BLaER1 (cell line): Measurements from ENCODE around the gene MED9.

Experiments used
- H3K27ac ChIP-seq: shearing (Covaris generic); formaldehyde crosslinking; 2 replicates; pipeline ENCODE4 v1.8.1; 2022
- H3K27me3 ChIP-seq: shearing (Covaris generic); formaldehyde crosslinking; 2 replicates; pipeline ENCODE4 v1.8.1; 2022
- H3K36me3 ChIP-seq: shearing (Covaris generic); formaldehyde crosslinking; 2 replicates; pipeline ENCODE4 v1.8.1; 2022
- H3K4me1 ChIP-seq: shearing (Covaris generic); formaldehyde crosslinking; 2 replicates; pipeline ENCODE4 v1.8.1; 2022
- H3K4me2 ChIP-seq: shearing (Covaris generic); formaldehyde crosslinking; 2 replicates; pipeline ENCODE4 v1.8.1; 2022
- H3K4me3 ChIP-seq: shearing (Covaris generic); formaldehyde crosslinking; 2 replicates; pipeline ENCODE4 v1.8.1; 2022
- H3K9ac ChIP-seq: shearing (Covaris generic); formaldehyde crosslinking; 2 replicates; pipeline ENCODE4 v1.8.1; 2022
- H3K9me3 ChIP-seq: shearing (Covaris generic); formaldehyde crosslinking; 2 replicates; pipeline ENCODE4 v1.8.1; 2022
- H4K20me1 ChIP-seq: shearing (Covaris generic); formaldehyde crosslinking; 2 replicates; pipeline ENCODE4 v1.8.1; 2022
- Cebpa-rat ChIP-seq: shearing (Covaris generic); IDR thresholded peaks from 2 replicates; pipeline ENCODE4 v1.8.1; 2022

The MED9 gene

DNA sequence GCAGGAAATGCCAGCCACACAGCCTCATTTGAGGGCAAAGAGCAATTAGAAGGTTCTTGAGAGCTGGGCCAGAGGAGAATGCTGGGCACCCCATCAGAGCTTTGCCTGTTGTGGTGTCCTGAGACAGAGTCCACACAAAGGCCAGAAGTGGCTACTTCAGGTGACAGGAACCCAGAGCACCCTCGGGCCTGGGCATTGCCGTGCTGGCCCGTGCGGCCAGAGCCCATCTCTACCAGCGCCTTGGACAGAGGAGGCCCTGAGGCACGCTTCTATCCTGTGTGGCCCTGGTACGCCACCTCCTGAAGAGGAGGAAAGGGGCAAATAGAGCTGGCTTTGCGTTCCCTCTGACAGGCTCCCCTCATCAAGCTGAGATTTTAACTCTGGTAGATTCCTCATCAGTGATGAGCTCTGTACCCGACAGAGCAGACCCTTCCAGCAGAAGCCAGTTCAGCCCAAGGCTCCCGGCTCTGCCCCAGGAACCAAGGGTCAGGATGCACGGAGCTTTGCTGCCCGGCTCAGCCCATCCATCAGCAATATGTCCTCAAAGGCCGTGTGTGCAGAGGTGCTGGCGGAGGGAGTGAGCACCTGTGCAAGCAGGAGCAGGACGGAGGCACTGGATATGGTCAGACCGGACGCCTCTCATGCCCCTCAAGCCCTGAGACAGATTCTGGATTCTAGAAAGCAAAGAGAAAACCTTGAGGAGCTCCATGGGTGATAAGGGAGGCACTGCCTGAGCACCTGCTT is 22.8 kb downstream of the MED9 start:
- Histone ChIP-seq H3K27me3 (peaks cover 18% of the 10 kb centered on the region), H3K36me3 (no peaks in the 10 kb centered on the region), H4K20me1 (peaks cover 10% of the 10 kb centered on the region; the same call in 1 of the 2 replicates), H3K4me2 (peak overlapping the region; percentile 30; the same call in 1 of the 2 replicates), H3K9me3 (no peaks in the 10 kb centered on the region), H3K4me1 (peaks cover 64% of the 10 kb centered on the region), H3K9ac (no peak overlapping the region), H3K27ac (no peak overlapping the region), H3K4me3 (no peak overlapping the region)
- no peak for TF ChIP-seq Cebpa-rat

DNA sequence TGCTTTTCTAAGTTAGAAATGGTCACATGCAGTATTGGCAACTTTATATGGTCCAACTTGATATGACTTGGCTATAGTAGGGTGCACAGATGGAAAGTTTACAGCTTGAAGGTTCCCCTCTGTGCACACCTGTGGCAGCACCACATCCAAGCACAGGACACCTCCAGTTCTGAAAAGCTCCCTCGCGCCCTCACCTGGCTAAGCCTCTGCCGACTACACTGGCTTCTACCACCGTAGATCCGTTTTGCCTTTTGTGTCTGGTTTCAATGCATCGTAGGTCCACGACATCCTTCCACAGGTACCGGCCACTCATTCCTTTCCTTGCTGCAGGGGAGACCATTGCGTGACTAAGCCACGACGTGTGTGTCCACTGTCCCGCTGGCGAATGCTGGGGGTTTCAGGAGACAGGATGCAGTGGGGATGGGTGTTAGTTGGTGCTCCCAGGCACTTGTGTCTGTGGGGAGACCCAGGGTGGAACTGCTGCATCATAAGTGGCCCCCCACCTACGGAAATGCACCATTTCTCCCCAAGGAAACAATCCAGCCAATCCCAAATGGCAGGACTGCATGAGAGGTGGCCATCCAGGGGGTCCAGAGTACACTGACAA is 24.3 kb downstream of the MED9 start:
- H4K20me1 ChIP-seq = no peaks in the 10 kb centered on the region
- no peak overlapping the region for H3K4me2 ChIP-seq
- H3K9ac ChIP-seq = no peak overlapping the region
- peaks cover 3% of the 10 kb centered on the region for H3K27me3 ChIP-seq
- TF ChIP-seq Cebpa-rat = no peak
- H3K36me3 ChIP-seq = no peaks in the 10 kb centered on the region
- H3K9me3 ChIP-seq = no peaks in the 10 kb centered on the region
- no peak overlapping the region for H3K27ac ChIP-seq
- no peak overlapping the region for H3K4me3 ChIP-seq
- peaks cover 69% of the 10 kb centered on the region for H3K4me1 ChIP-seq

DNA sequence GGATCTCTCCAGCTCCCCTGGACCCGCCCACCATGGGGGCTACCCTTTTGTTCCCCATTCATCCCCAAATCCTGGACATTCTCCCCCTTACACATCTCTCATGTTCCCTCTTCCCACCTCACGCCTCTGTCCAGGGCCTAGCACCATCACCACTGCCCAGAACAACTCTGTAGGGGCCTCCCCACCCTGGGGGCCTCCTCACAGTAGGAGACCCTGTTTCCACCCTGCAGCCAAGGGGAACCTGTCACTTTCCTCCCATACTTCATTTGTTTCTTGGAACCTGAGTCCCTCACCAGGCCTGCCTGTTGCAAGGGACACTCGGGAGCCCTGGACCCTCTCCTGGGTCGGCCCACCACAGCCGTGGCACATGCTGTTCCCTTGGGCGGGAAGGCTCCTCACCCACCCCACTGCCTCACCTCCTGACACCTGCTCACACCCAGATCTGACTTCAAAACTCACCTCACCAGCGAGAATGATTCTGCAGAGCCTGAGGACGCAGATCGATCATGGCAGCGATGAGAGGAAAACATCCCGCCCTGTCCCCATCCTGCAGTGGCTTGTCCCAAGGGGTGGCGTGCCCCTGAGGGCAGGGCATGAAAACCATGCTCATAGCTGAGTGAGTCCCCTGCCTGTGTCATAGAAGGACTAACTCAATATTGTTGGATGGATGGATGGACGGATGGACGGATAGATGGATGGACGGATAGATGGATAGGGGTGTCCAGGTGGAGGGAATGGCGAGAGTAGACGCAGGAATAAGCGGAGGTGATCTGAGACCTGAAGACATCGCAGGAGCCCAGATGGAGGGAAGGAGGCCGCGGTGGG is 26.2 kb downstream of the MED9 start:
- no peaks in the 10 kb centered on the region for H4K20me1 ChIP-seq
- no peak overlapping the region for H3K4me3 ChIP-seq
- H3K4me1 ChIP-seq = peaks cover 77% of the 10 kb centered on the region
- no peaks in the 10 kb centered on the region for H3K9me3 ChIP-seq
- peak overlapping the region; percentile 34 for H3K27ac ChIP-seq
- H3K27me3 ChIP-seq = no peaks in the 10 kb centered on the region
- H3K36me3 ChIP-seq = no peaks in the 10 kb centered on the region
- peak overlapping the region; percentile 81 for H3K4me2 ChIP-seq
- 0 out of 2 replicates have a peak overlapping the region, but pooled peaks have one; percentile 14 for H3K9ac ChIP-seq
- no peak for TF ChIP-seq Cebpa-rat

DNA sequence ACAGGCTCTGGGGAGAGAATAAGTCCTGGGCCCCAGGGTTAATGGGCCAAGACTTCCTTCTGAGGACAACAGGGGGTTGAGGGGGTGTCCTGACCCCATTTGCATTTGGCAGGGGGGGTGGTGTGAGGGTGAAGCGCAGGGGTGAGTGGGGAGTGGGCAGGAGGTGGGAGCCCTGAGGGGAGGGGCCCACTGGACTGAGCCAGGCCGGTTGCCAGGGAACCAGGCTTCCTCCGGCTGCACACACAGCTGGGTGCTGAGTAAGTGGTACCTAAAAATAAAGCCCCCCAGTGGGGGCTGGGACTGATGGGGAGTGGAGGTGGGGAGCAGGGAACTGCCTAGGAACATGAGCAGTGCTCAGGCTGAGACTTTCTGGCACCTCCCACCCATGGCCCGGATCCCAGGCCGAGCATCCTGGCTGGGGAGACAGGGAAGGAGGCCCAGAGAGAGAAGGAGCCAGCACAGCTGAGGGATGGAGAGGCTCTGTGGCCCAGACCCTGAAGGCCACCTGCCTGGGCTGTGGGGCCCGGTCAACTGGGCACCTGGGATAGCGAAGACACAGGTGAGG is 26.8 kb downstream of the MED9 start:
- H3K4me1 ChIP-seq = peaks cover 77% of the 10 kb centered on the region
- H3K36me3 ChIP-seq = no peaks in the 10 kb centered on the region
- no peak overlapping the region for H3K9ac ChIP-seq
- H3K4me3 ChIP-seq = no peak overlapping the region
- no peaks in the 10 kb centered on the region for H3K9me3 ChIP-seq
- peak overlapping the region; percentile 81 for H3K4me2 ChIP-seq
- peak overlapping the region; percentile 34 for H3K27ac ChIP-seq
- no peaks in the 10 kb centered on the region for H3K27me3 ChIP-seq
- no peak for TF ChIP-seq Cebpa-rat
- H4K20me1 ChIP-seq = no peaks in the 10 kb centered on the region

DNA sequence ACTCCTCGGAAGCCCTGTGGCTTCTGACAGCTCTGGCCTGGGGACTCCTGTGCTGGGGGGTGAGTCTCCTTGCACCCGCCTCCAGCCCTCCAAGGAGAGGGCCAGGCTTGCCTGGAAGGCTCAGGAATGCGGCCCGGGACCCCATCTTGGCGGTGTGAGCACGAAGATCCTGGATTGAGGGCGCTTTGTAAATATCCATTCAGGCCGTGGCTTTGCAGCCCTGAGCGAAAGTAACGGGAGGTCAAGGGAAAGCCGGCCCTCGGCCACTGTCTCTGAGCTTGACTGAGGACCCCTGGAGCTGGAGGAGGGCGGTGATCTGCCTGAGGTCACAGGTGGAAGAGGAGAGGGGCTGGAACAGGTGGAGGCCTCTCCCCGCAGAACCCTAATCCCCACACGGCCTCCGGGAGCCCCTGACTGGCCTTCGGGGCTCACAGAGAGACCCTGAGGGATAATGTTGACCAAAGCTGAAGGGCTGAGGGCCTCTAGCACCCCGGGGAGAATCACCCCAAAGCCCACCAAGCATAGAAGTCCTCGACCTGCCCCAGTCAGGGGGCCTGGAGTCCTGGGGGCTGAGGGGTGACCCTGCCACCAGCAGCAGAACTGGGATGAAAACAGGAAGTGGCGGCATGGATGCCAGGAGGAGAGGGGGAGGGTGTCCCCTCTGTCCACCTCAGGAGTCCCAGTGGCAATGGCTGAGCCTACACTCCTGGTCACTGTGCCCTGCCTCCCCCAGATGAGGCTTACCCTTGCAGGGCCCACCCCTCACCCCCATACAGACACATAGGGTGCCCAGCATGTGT is 27.7 kb downstream of the MED9 start:
- Histone ChIP-seq H3K27me3 (no peaks in the 10 kb centered on the region), H3K9me3 (no peaks in the 10 kb centered on the region), H4K20me1 (no peaks in the 10 kb centered on the region), H3K4me3 (no peak overlapping the region; the same call in 1 of the 2 replicates), H3K27ac (peak overlapping the region; percentile 86), H3K9ac (peak overlapping the region; percentile 66; the same call in 1 of the 2 replicates), H3K4me2 (peak overlapping the region; percentile 81), H3K36me3 (no peaks in the 10 kb centered on the region), H3K4me1 (peaks cover 77% of the 10 kb centered on the region)
- no peak for TF ChIP-seq Cebpa-rat

DNA sequence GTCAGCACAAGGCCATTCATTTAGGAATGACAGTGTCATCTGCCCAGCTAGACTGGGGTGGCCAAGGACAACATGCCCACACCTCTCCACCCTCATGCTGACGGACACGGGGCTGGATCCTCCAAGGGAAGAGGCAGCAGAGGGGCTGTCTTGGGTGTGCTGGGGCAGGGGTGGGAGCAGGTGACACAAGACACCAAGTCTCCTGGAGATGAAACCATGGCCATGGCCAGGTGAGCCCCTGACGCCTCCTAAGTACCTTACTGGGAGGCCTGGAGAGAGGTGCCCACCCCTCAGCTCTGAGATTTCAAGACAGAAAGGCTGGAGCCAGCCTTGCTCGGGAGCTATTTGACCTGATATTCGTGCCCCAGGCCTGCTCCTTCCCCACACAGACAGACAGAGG is 28.4 kb downstream of the MED9 start:
- H3K27ac ChIP-seq = peak overlapping the region; percentile 86
- peaks cover 79% of the 10 kb centered on the region for H3K4me1 ChIP-seq
- H3K27me3 ChIP-seq = no peaks in the 10 kb centered on the region
- no peaks in the 10 kb centered on the region for H3K36me3 ChIP-seq
- H3K9me3 ChIP-seq = no peaks in the 10 kb centered on the region
- no peak for TF ChIP-seq Cebpa-rat
- H4K20me1 ChIP-seq = no peaks in the 10 kb centered on the region
- no peak overlapping the region for H3K4me3 ChIP-seq
- H3K4me2 ChIP-seq = peak overlapping the region; percentile 81
- H3K9ac ChIP-seq = peak overlapping the region; percentile 66; the same call in 1 of the 2 replicates

DNA sequence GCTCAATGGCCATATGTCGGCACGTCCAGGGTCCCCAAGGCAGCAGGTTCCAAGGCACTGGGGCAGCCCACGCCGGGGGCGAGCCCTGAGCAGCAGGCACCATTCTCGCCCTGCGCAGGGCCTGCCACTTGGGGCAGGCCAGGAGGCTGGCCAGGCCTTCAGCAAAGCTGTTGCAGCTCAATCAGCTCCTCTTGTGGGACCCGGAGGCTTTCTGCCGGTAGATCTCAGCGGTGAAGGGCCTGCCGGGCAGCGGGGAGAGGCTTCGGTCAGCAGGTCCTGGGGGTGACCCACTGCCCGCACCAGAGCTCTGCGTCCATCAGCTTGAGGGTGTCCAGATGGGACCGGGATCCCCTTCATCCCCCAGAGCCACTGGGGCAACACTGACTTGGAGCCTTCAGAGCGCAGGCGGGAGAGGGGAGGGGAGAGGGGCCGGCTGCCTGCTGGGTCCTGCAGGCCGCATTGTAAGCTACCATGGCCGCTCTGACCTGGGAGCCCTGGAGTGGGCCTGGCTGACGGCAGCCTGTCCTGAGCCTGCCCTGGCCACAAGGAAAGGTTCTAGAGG is 28.9 kb downstream of the MED9 start:
- no peaks in the 10 kb centered on the region for H3K9me3 ChIP-seq
- TF ChIP-seq Cebpa-rat = no peak
- no peaks in the 10 kb centered on the region for H3K36me3 ChIP-seq
- H3K27ac ChIP-seq = peak overlapping the region; percentile 86
- peak overlapping the region; percentile 81 for H3K4me2 ChIP-seq
- no peaks in the 10 kb centered on the region for H4K20me1 ChIP-seq
- H3K27me3 ChIP-seq = no peaks in the 10 kb centered on the region
- peaks cover 85% of the 10 kb centered on the region for H3K4me1 ChIP-seq
- peak overlapping the region; percentile 66 for H3K9ac ChIP-seq
- no peak overlapping the region for H3K4me3 ChIP-seq

DNA sequence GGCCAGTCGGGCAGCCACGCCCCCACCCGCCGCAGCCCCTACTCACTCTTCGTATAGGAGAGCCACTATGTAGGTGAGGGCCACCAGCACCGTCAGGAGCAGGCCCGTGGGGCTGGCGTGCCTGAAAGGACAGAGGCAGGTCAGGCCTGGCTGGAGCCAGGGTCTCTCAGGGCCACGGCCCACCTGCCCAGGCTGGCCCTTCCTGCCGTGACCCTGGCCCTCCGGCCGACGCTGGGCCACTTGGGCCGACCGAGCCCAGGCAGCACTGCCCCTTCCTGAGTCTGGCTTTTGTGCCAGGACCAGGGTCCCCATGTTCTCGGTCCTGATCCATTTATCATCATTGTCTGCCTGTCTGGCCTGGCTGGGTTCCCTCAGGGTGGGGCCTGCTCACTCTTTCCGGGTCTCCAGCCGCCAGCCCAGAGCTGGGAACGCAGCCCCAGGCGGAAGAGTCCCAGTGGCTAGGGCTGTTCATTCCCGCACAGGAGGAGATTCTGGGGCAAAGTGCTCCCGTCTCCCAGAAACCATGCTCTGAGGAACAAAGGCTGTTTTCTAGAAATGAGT is 29.5 kb downstream of the MED9 start:
- H3K36me3 ChIP-seq = no peaks in the 10 kb centered on the region
- no peak for TF ChIP-seq Cebpa-rat
- H3K4me1 ChIP-seq = peaks cover 90% of the 10 kb centered on the region
- H3K27ac ChIP-seq = peak overlapping the region; percentile 86
- H3K27me3 ChIP-seq = no peaks in the 10 kb centered on the region
- H4K20me1 ChIP-seq = no peaks in the 10 kb centered on the region
- H3K4me3 ChIP-seq = peak overlapping the region; percentile 41
- peak overlapping the region; percentile 66 for H3K9ac ChIP-seq
- peak overlapping the region; percentile 81 for H3K4me2 ChIP-seq
- no peaks in the 10 kb centered on the region for H3K9me3 ChIP-seq
